HepG2 (cell line): Measurements from ENCODE around the gene PLA2R1. TPM values are rescaled to one million over a fixed set of nuclear protein-coding genes. Genes with fewer than 3 reads are reported as not detected.

Experiments used
- ATAC-seq: fragments of 200-7000 bp; cut with Tn5 transposase; 3 replicates; pipeline ENCODE4 v1.9.1; 2020; ENCODE audit warnings: mild to moderate bottlenecking, moderate library complexity
- BruUV-seq: library from RNA; stranded (reverse); fragments of 400-500 nt; replicated peaks from 2 replicates; lab custom pipeline; 2021; lab: Mats Ljungman, UMichigan
- CTCF ChIA-PET: fragments of 300-600 bp; formaldehyde crosslinking; extraction: SDS; loops from one replicate; lab custom pipeline; 2021; ENCODE audit warnings: low total read pairs, inconsistent platforms, low intra/inter-chr PET ratio; lab: Yijun Ruan, JAX
- POLR2A ChIA-PET: fragments of 350-600 bp; sonication (Branson Sonifier 250); formaldehyde crosslinking; loops from one replicate; lab custom pipeline; 2020; ENCODE audit warnings: antibody characterized with exemption, inconsistent platforms; lab: Yijun Ruan, JAX
- DNase-seq: peaks from one replicate; pipeline ENCODE4 v3.0.0-alpha.2; 2015; ENCODE audit warnings: low spot score
- FAIRE-seq: peaks from 3 replicates; lab custom pipeline; 2011; peaks lifted over from hg19 to GRCh38; lab: Jason Lieb, UNC
- H2AFZ ChIP-seq: one replicate; pipeline ENCODE4 v1.6.1; 2011; ENCODE audit warnings: low read length, inconsistent platforms
- H3K27ac ChIP-seq: fragments of 300-600 bp; 3 replicates; pipeline ENCODE4 v1.8.0; 2011; ENCODE audit warnings: mixed run types, mild to moderate bottlenecking, mixed read lengths, low read length, inconsistent platforms; ENCODE audit not compliant: insufficient read depth; ENCODE audit errors: extremely low read length
- H3K27me3 ChIP-seq, 2 experiments: fragments of 200-600 bp in 1 of 2; 2 replicates in 1 of 2; 3 replicates in 1 of 2; pipeline versions ENCODE4 v1.6.0 to v1.8.0; 2011; ENCODE audit warnings: low read length in 2 of 2, mild to moderate bottlenecking in 2 of 2, moderate library complexity in 2 of 2, inconsistent platforms in 1 of 2; ENCODE audit not compliant: insufficient read depth in 2 of 2, control insufficient read depth in 1 of 2
- H3K36me3 ChIP-seq, 2 experiments: fragments of 200-600 bp in 1 of 2; replicated peaks in 1 of 2; 2 replicates in 1 of 2; 3 replicates in 1 of 2; pipeline versions ENCODE4 v1.5.1 to v1.8.0; 2011; ENCODE audit warnings: low read length in 2 of 2, inconsistent platforms in 1 of 2; ENCODE audit not compliant: insufficient read depth in 2 of 2, control insufficient read depth in 1 of 2
- H3K4me1 ChIP-seq: 2 replicates; pipeline ENCODE4 v1.5.1; 2012; ENCODE audit warnings: low read length, inconsistent platforms; ENCODE audit not compliant: insufficient read depth
- H3K4me2 ChIP-seq: 2 replicates; pipeline ENCODE4 v1.6.0; 2011; ENCODE audit warnings: low read depth, low read length, inconsistent platforms
- H3K4me3 ChIP-seq, 3 experiments: fragments of 200-600 bp in 1 of 3; sonication (generic), shearing (Covaris generic) in 1 of 3; replicated peaks in 1 of 3; 2 replicates each; pipeline ENCODE4 v1.5.1; 2011 to 2016; ENCODE audit warnings: low read length in 3 of 3, inconsistent platforms in 2 of 3, low read depth in 2 of 3, mild to moderate bottlenecking in 2 of 3, control low read depth in 1 of 3, mixed read lengths in 1 of 3; ENCODE audit not compliant: insufficient read depth in 1 of 3
- H3K79me2 ChIP-seq: one replicate; pipeline ENCODE4 v1.6.1; 2011; ENCODE audit warnings: low read length, inconsistent platforms; ENCODE audit not compliant: insufficient read depth
- H3K9ac ChIP-seq: 2 replicates; pipeline ENCODE4 v1.6.0; 2011; ENCODE audit warnings: mild to moderate bottlenecking, low read depth, low read length, inconsistent platforms; ENCODE audit not compliant: insufficient read depth
- H3K9me3 ChIP-seq: 2 replicates; pipeline ENCODE4 v1.5.1; 2012; ENCODE audit warnings: mild to moderate bottlenecking, low read length
- H4K20me1 ChIP-seq: 2 replicates; pipeline ENCODE4 v1.6.0; 2011; ENCODE audit warnings: inconsistent platforms, mild to moderate bottlenecking, low read length, moderate library complexity; ENCODE audit not compliant: insufficient read depth
- CBX2 ChIP-seq, 2 experiments: fragments of 200-600 bp in 1 of 2; sonication (generic); formaldehyde crosslinking in 1 of 2; IDR thresholded peaks; 2 replicates each; pipeline versions ENCODE4 v1.7.0 to v1.8.1; 2018 to 2022; ENCODE audit warnings: low read depth in 2 of 2, low read length in 1 of 2, mild to moderate bottlenecking in 1 of 2, missing genetic modification reagents in 1 of 2
- FOSL2 ChIP-seq: sonication (generic); formaldehyde crosslinking; IDR thresholded peaks from 2 replicates; pipeline ENCODE4 v1.4.0; 2020; ENCODE audit warnings: missing genetic modification reagents
- FOXA1 ChIP-seq, 2 experiments: fragments of 450-650 bp in 1 of 2; sonication (generic) in 1 of 2; formaldehyde crosslinking in 1 of 2; IDR thresholded peaks; 2 replicates each; pipeline versions ENCODE4 v1.4.0 to v1.6.1; 2016 to 2020; ENCODE audit warnings: missing genetic modification reagents in 1 of 2
- JUN ChIP-seq: sonication (generic); formaldehyde crosslinking; IDR thresholded peaks from 2 replicates; pipeline ENCODE4 v1.4.0; 2020; ENCODE audit warnings: mild to moderate bottlenecking, missing genetic modification reagents
- KAT8 ChIP-seq: IDR thresholded peaks from 2 replicates; pipeline ENCODE4 v1.6.1; 2016; ENCODE audit warnings: missing genetic modification reagents, missing compliant biosample characterization
- MEIS1 ChIP-seq: sonication (generic); formaldehyde crosslinking; IDR thresholded peaks from 2 replicates; pipeline ENCODE4 v1.9.0; 2021; ENCODE audit warnings: mild to moderate bottlenecking, missing genetic modification reagents, moderate library complexity, borderline replicate concordance
- REPIN1 ChIP-seq: sonication (generic); formaldehyde crosslinking; IDR thresholded peaks from 2 replicates; pipeline ENCODE4 v1.8.0; 2022; ENCODE audit warnings: missing genetic modification reagents, low read depth, mild to moderate bottlenecking, borderline replicate concordance
- RFX1 ChIP-seq: fragments of 450-650 bp; IDR thresholded peaks from 2 replicates; pipeline ENCODE4 v1.6.1; 2017
- TCF7L2 ChIP-seq: IDR thresholded peaks from 2 replicates; pipeline ENCODE4 v1.6.1; 2011; ENCODE audit warnings: mild to moderate bottlenecking, low read depth, low read length, moderate library complexity
- YEATS4 ChIP-seq: sonication (generic); formaldehyde crosslinking; IDR thresholded peaks from 2 replicates; pipeline ENCODE4 v1.4.0; 2020; ENCODE audit warnings: missing genetic modification reagents, borderline replicate concordance
- ZBTB1 ChIP-seq: sonication (generic); formaldehyde crosslinking; IDR thresholded peaks from 2 replicates; pipeline ENCODE4 v1.4.0; 2020; ENCODE audit warnings: missing genetic modification reagents, borderline replicate concordance
- ZNF546 ChIP-seq: sonication (generic); formaldehyde crosslinking; conservative IDR thresholded peaks from 2 replicates; pipeline ENCODE4 v1.8.1; 2023; ENCODE audit warnings: mild to moderate bottlenecking, missing genetic modification reagents
- ZNF674 ChIP-seq: sonication (generic); formaldehyde crosslinking; IDR thresholded peaks from 2 replicates; pipeline ENCODE4 v1.5.0; 2020; ENCODE audit warnings: low read depth, mild to moderate bottlenecking, missing genetic modification reagents
- WGBS: methylation state at CpG from one replicate; pipeline ENCODE4 v1.1.6; 2017; ENCODE audit warnings: low lambda C conversion rate; 5-methylcytosine and 5-hydroxymethylcytosine counted together
- in situ Hi-C: cut with HindIII; loops from 2 replicates; pipeline ENCODE4 v1.10.0; 2017; ENCODE audit warnings: low pct_unique_long_range_greater_than_20kb; ENCODE audit not compliant: extremely low pct_ligation_motif_present
- intact Hi-C: fragments of 100-400 bp; cut with micrococcal nuclease; formaldehyde crosslinking; loops from one replicate; pipeline ENCODE4 v1.10.0; 2022; ENCODE audit not compliant: unreplicated experiment
- polyA plus RNA-seq, 8 experiments: library from polyadenylated mRNA; depleted of rRNA in 3 of 8; stranded (reverse) in 7 of 8; unstranded in 1 of 8; fragments of >200 nt; fragmentation: Illumina TruSeq in 4 of 8; extraction: Trizol in 4 of 8; gene quantifications; 2 replicates each; pipeline versions ENCODE4 v1.2.1 to v1.2.3, GENCODE V29; 2011 to 2016; ENCODE audit warnings: low read depth in 4 of 8, missing spikeins in 1 of 8, mixed read lengths in 1 of 8; ENCODE audit not compliant: insufficient read depth in 1 of 8
- total RNA-seq, 5 experiments: library from RNA; depleted of rRNA; stranded (reverse); fragments of >200 nt; fragmentation: Illumina TruSeq; extraction: Trizol; gene quantifications; 2 replicates each; pipeline ENCODE4 v1.2.3, GENCODE V29; 2016; ENCODE audit warnings: low read depth in 1 of 5
- TF ChIP-seq, protein P1 (sequence below): fragments of 450-650 bp; IDR thresholded peaks from 2 replicates; pipeline ENCODE4 v1.6.1; 2016
- TF ChIP-seq, protein P2 (sequence below): IDR thresholded peaks from 2 replicates; pipeline ENCODE4 v1.6.1; 2012; ENCODE audit warnings: low read length, improper control_type of control experiment

The PLA2R1 gene
- total and polyA plus RNA-seq, 2 of the 13 experiments (the other 11 are each of a cell fraction or from before 2014, with no cell fraction given): not detected

DNA sequence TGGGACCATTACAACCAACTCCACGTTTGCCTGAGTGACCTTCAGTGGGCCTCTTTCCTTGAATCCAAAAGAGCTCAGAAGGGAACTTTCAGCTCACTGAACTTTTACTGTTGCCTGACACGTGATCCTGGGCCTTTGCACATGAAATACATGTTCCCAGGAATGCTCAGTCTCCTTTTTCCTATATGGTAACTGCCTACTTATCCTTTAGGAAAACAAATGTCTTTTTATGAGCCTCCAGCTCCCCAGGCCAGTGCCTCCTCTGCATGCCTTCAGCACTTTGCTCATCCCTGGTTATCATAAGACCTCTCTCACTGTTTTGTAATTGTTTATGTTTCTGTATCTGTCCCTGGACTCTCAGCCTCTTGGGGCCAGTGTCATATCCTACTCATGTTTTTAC lies 5.1 kb downstream of the PLA2R1 start:
- DNase-seq (no peak), ATAC-seq (peak; percentile 48), FAIRE-seq (no peak)
- Histone ChIP-seq H3K4me3 (no peak overlapping the region), H3K27ac (no peak overlapping the region), H3K27me3 (peaks cover 0 to 18% of the 10 kb centered on the region in 2 experiments; a peak in 3 of 5 replicates), H3K79me2 (no peaks in the 10 kb centered on the region), H3K4me1 (peaks cover 11% of the 10 kb centered on the region; the same call in 1 of the 2 replicates), H3K9ac (no peak overlapping the region), H2AFZ (no peak overlapping the region), H3K36me3 (no peaks in the 10 kb centered on the region), H3K4me2 (no peak overlapping the region), H4K20me1 (no peaks in the 10 kb centered on the region), H3K9me3 (no peaks in the 10 kb centered on the region)
- no TSS peak for BruUV-seq
- CTCF ChIA-PET: no interaction called here
- intact Hi-C loops: no loop called here
- in situ Hi-C loops: no loop called here
- WGBS: 5% methylated on average over 2 of the region's 2 CpGs
- POLR2A ChIA-PET: no interaction called here
- TF ChIP-seq ZNF546: no peak
- TF ChIP-seq, protein P1, sequence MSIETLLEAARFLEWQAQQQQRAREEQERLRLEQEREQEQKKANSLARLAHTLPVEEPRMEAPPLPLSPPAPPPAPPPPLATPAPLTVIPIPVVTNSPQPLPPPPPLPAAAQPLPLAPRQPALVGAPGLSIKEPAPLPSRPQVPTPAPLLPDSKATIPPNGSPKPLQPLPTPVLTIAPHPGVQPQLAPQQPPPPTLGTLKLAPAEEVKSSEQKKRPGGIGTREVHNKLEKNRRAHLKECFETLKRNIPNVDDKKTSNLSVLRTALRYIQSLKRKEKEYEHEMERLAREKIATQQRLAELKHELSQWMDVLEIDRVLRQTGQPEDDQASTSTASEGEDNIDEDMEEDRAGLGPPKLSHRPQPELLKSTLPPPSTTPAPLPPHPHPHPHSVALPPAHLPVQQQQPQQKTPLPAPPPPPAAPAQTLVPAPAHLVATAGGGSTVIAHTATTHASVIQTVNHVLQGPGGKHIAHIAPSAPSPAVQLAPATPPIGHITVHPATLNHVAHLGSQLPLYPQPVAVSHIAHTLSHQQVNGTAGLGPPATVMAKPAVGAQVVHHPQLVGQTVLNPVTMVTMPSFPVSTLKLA: 0 out of 2 replicates have a peak, but pooled peaks have one; percentile 11
- TF ChIP-seq, all 625 proteins: peak for 1

DNA sequence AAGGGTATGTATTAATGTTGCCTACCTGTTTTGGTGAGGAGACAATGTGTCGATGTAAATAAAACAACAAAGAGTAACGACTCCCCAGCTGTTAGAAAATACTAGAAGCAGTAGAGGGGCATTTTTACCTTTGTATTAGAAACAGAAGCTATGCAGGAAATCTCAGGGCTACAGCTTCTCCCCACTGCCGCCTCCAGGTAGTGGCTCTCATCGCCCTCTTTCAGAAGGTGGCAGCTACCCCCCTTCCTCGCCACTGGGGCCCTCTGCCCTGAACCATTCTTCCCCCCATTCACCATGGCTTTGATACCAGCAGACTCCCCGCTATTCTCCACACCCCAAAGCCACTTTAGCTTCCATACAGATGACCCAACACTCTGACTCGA lies 6.7 kb downstream of the PLA2R1 start:
- POLR2A ChIA-PET: no interaction called here
- Histone ChIP-seq H3K79me2 (no peaks in the 10 kb centered on the region), H3K4me1 (peaks cover 11% of the 10 kb centered on the region; the same call in 1 of the 2 replicates), H4K20me1 (no peaks in the 10 kb centered on the region), H3K27ac (no peak overlapping the region), H3K9ac (no peak overlapping the region), H2AFZ (no peak overlapping the region), H3K27me3 (peaks cover 0 to 16% of the 10 kb centered on the region in 2 experiments; a peak in 3 of 5 replicates), H3K9me3 (no peaks in the 10 kb centered on the region), H3K4me3 (no peak overlapping the region), H3K36me3 (no peaks in the 10 kb centered on the region), H3K4me2 (no peak overlapping the region)
- intact Hi-C loops (no loop called here), in situ Hi-C loops (no loop called here)
- 24% methylated on average over 7 of the region's 7 CpGs for WGBS
- CTCF ChIA-PET: no interaction called here
- BruUV-seq: no TSS peak
- no peak for FAIRE-seq
- ATAC-seq: no peak
- DNase-seq: no peak
- TF ChIP-seq TCF7L2: no peak
- TF ChIP-seq KAT8 (CRISPR knock-in tag): no peak
- no peak for TF ChIP-seq FOSL2 (CRISPR knock-in tag)
- no peak for TF ChIP-seq CBX2 (IDR thresholded peaks at IDR 0.05; ENCODE audit: low read depth, low read length)
- TF ChIP-seq CBX2 (CRISPR knock-in tag; IDR thresholded peaks at IDR 0.05; ENCODE audit: low read depth): no peak
- no peak for TF ChIP-seq JUN (CRISPR knock-in tag)
- no peak for TF ChIP-seq ZNF674
- TF ChIP-seq ZBTB1 (CRISPR knock-in tag): no peak
- no peak for TF ChIP-seq FOXA1 (IDR thresholded peaks at IDR 0.05)
- TF ChIP-seq FOXA1 (CRISPR knock-in tag; IDR thresholded peaks at IDR 0.05): no peak
- TF ChIP-seq, protein P2, sequence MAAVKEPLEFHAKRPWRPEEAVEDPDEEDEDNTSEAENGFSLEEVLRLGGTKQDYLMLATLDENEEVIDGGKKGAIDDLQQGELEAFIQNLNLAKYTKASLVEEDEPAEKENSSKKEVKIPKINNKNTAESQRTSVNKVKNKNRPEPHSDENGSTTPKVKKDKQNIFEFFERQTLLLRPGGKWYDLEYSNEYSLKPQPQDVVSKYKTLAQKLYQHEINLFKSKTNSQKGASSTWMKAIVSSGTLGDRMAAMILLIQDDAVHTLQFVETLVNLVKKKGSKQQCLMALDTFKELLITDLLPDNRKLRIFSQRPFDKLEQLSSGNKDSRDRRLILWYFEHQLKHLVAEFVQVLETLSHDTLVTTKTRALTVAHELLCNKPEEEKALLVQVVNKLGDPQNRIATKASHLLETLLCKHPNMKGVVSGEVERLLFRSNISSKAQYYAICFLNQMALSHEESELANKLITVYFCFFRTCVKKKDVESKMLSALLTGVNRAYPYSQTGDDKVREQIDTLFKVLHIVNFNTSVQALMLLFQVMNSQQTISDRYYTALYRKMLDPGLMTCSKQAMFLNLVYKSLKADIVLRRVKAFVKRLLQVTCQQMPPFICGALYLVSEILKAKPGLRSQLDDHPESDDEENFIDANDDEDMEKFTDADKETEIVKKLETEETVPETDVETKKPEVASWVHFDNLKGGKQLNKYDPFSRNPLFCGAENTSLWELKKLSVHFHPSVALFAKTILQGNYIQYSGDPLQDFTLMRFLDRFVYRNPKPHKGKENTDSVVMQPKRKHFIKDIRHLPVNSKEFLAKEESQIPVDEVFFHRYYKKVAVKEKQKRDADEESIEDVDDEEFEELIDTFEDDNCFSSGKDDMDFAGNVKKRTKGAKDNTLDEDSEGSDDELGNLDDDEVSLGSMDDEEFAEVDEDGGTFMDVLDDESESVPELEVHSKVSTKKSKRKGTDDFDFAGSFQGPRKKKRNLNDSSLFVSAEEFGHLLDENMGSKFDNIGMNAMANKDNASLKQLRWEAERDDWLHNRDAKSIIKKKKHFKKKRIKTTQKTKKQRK: no peak
- no peak for TF ChIP-seq RFX1
- TF ChIP-seq REPIN1 (CRISPR knock-in tag): no peak
- no peak for TF ChIP-seq MEIS1 (CRISPR knock-in tag)
- TF ChIP-seq YEATS4 (CRISPR knock-in tag): no peak
